ENCODE data around the gene EXOC6B. TPM values are rescaled to one million over a fixed set of nuclear protein-coding genes. Genes with fewer than 3 reads are reported as not detected.

The EXOC6B gene
- total and polyA plus RNA-seq, 10 of the 15 experiments (the other 5 are each of a cell fraction or from before 2014, with no cell fraction given) = 0.23 to 2.2 (median 1.2) TPM

GRCh38 chr2:72137498-72138010, 688.3 kb downstream of the EXOC6B start (continued):
- TF ChIP-seq ZNF592 (IDR thresholded peaks at IDR 0.05) = 0 out of 2 replicates have a peak, but pooled peaks have one; percentile 13
- no peak for TF ChIP-seq HDAC2 (IDR thresholded peaks at IDR 0.05)
- TF ChIP-seq MEF2B (IDR thresholded peaks at IDR 0.05; ENCODE audit: partially characterized antibody, poor library complexity, severe bottlenecking) = peak; percentile 18
- peak; percentile 89 to 94 (median 93) for TF ChIP-seq CTCF (IDR thresholded peaks at IDR 0.05 in 2 of 3, conservative IDR thresholded peaks at IDR 0.05 in 1 of 3; ENCODE audit: control insufficient read depth in 2 of 3, extremely low read depth in 1 of 3, insufficient read depth in 1 of 3, low read depth in 3 of 3, low read length in 3 of 3)
- no peak for TF ChIP-seq SMARCA5 (IDR thresholded peaks at IDR 0.05)

Data from GM12878 (cell line).